Breast epithelium (tissue), 4 donors: ENCODE results near the gene KIFC1. TPM values are rescaled to one million over a fixed set of nuclear protein-coding genes. Genes with fewer than 3 reads are reported as not detected.

Source experiments
- DNase-seq, 2 donors: peaks; one replicate each; pipeline ENCODE4 v3.0.0-alpha.2; 2019; ENCODE audit warnings: low spot score in 2 of 2
- H3K27ac ChIP-seq, 2 donors: fragments of 200-600 bp; sonication (generic) in 1 of 2; one replicate each; pipeline ENCODE4 v1.5.1; 2016 to 2019; ENCODE audit warnings: mild to moderate bottlenecking in 1 of 2
- H3K27me3 ChIP-seq, 2 donors: fragments of 200-600 bp; sonication (generic) in 1 of 2; one replicate each; pipeline versions ENCODE4 v1.5.1 to v1.6.0; 2017 to 2019; ENCODE audit warnings: control low read depth in 1 of 2, mild to moderate bottlenecking in 1 of 2
- H3K36me3 ChIP-seq: fragments of 200-600 bp; one replicate; pipeline ENCODE4 v1.5.1; 2019
- H3K4me1 ChIP-seq, 2 donors: fragments of 200-600 bp; sonication (generic); one replicate each; pipeline ENCODE4 v1.5.1; 2016 to 2019; ENCODE audit warnings: control low read depth in 1 of 2
- H3K4me3 ChIP-seq, 3 donors: fragments of 200-600 bp; sonication (generic); 1 replicate in 2 of 3; 2 replicates in 1 of 3; pipeline ENCODE4 v1.5.1; 2016 to 2019; ENCODE audit warnings: mild to moderate bottlenecking in 3 of 3, moderate library complexity in 2 of 3
- H3K9me3 ChIP-seq, 2 donors: fragments of 200-600 bp; sonication (generic) in 1 of 2; one replicate each; pipeline ENCODE4 v1.5.1; 2016 to 2019; ENCODE audit warnings: control low read depth in 1 of 2
- CTCF ChIP-seq, 3 donors: fragments of 450-650 bp; IDR thresholded peaks; one replicate each; pipeline ENCODE4 v1.5.1; 2016 to 2017; ENCODE audit warnings: antibody characterized with exemption in 3 of 3, mild to moderate bottlenecking in 3 of 3, moderate library complexity in 3 of 3
- POLR2A ChIP-seq: fragments of 450-650 bp; IDR thresholded peaks from one replicate; pipeline ENCODE4 v1.6.1; 2016; ENCODE audit warnings: antibody characterized with exemption, mild to moderate bottlenecking, moderate library complexity
- POLR2AphosphoS5 ChIP-seq, 3 donors: sonication (generic); formaldehyde crosslinking; IDR thresholded peaks; one replicate each; pipeline ENCODE4 v1.6.1; 2017; ENCODE audit warnings: antibody characterized with exemption in 3 of 3
- intact Hi-C: fragments of 100-400 bp; cut with DNase I; formaldehyde crosslinking; loops from one replicate; pipeline ENCODE4 v1.15.1; 2023; ENCODE audit warnings: low total_unique reads
- total RNA-seq, 3 donors: library from RNA; depleted of rRNA; stranded (reverse); fragments of >200 nt; gene quantifications; one replicate each; pipeline ENCODE4 v1.1.0, GENCODE V29; 2016

The KIFC1 gene
- total RNA-seq, 3 donors from 2014 or later, result 2.0 to 3.8 (median 3.2) TPM

DNA sequence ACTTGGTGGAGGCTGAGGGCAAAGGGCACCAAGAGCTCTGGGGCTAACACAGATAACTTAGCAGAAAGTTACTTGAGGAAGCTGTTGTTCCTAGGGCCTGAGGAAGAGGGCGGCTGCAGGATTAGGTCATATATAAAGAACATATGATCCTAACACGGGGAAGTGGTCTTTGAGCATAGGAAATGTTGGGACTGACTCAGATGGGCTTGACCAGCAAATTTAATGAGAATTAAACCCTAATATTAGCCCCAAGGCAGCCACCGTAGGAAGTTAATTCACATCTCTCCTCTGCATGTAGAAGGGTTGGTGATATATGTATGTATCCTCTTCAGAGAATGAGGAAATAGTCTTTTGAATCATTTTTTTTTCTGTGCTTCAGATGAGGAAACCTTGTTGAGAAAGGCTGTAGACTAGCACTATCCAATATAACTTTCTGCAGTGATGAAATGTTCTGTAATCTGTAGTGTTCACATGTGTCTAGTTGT, 53.5 kb downstream of the KIFC1 start:
- Histone ChIP-seq H3K4me1 (no peaks in the 10 kb centered on the region), H3K4me3 (no peak overlapping the region), H3K9me3 (no peaks in the 10 kb centered on the region), H3K27ac (no peak overlapping the region), H3K27me3 (no peaks in the 10 kb centered on the region), H3K36me3 (no peaks in the 10 kb centered on the region)
- intact Hi-C loops, result no loop called here
- TF ChIP-seq CTCF (IDR thresholded peaks at IDR 0.05) (no peak), POLR2AphosphoS5 (IDR thresholded peaks at IDR 0.05) (no peak), POLR2A (no peak)
- no peak for DNase-seq

GRCh38 chr6:33446356-33446755, 54.7 kb downstream of the KIFC1 start:
- Histone ChIP-seq H3K4me1 (no peaks in the 10 kb centered on the region), H3K27ac (no peak overlapping the region), H3K36me3 (no peaks in the 10 kb centered on the region), H3K4me3 (no peak overlapping the region), H3K9me3 (no peaks in the 10 kb centered on the region), H3K27me3 (no peaks in the 10 kb centered on the region)
- intact Hi-C loops, result no loop called here
- DNase-seq, result no peak
- TF ChIP-seq POLR2A (no peak), CTCF (IDR thresholded peaks at IDR 0.05) (no peak), POLR2AphosphoS5 (IDR thresholded peaks at IDR 0.05) (no peak)

GRCh38 chr6:33450434-33450833, 58.8 kb downstream of the KIFC1 start:
- H3K27ac ChIP-seq, result no peak overlapping the region
- intact Hi-C loops, result no loop called here

GRCh38 chr6:33451606-33452005, 60.0 kb downstream of the KIFC1 start:
- Histone ChIP-seq H3K9me3 (no peaks in the 10 kb centered on the region), H3K27ac (no peak overlapping the region), H3K36me3 (no peaks in the 10 kb centered on the region), H3K4me3 (no peak overlapping the region), H3K4me1 (peaks cover 0 to 6% of the 10 kb centered on the region in 2 donors), H3K27me3 (no peaks in the 10 kb centered on the region)
- no peak for DNase-seq
- no peak for TF ChIP-seq POLR2A
- no peak for TF ChIP-seq POLR2AphosphoS5 (IDR thresholded peaks at IDR 0.05)
- no peak for TF ChIP-seq CTCF (IDR thresholded peaks at IDR 0.05)
- intact Hi-C loops, result no loop called here

More at GRCh38 chr6:33450434-33450833, 58.8 kb downstream of the KIFC1 start:
- Histone ChIP-seq H3K4me3 (no peak overlapping the region), H3K36me3 (no peaks in the 10 kb centered on the region), H3K9me3 (no peaks in the 10 kb centered on the region), H3K27me3 (no peaks in the 10 kb centered on the region), H3K4me1 (peaks cover 0 to 5% of the 10 kb centered on the region in 2 donors)
- no peak for DNase-seq
- TF ChIP-seq POLR2A (no peak), POLR2AphosphoS5 (IDR thresholded peaks at IDR 0.05) (no peak), CTCF (IDR thresholded peaks at IDR 0.05) (no peak)

DNA sequence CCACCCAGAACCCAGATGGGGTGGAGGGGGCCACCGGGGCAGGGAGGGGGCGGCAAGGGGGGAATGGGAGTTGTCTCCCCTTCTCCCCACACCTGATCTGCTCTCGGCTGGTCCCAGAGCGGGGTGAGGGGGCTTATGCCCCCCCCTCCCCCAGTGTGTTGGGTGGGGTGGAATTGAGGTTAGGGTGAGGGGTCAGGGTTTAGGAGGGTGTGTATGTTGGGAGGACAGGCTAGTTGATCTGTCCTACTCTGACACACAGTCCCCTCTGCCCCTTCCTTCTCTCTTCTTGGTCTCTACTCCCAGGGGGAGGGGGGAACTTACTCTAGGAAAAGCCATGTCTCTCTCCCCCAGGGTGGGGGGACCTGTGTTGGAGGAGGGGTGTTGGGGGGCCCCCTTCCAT, 60.9 kb downstream of the KIFC1 start:
- Histone ChIP-seq H3K27ac (no peak overlapping the region), H3K4me1 (peaks cover 0 to 6% of the 10 kb centered on the region in 2 donors), H3K4me3 (no peak overlapping the region), H3K36me3 (no peaks in the 10 kb centered on the region), H3K27me3 (no peaks in the 10 kb centered on the region), H3K9me3 (no peaks in the 10 kb centered on the region)
- no peak for TF ChIP-seq POLR2AphosphoS5 (IDR thresholded peaks at IDR 0.05)
- no peak for TF ChIP-seq CTCF (IDR thresholded peaks at IDR 0.05)
- no peak for TF ChIP-seq POLR2A
- DNase-seq, result no peak
- intact Hi-C loops, result no loop called here
